Fibroblast of lung (primary cell): Measurements from ENCODE around the gene DSCAML1.

Experiments
- EZH2 ChIP-seq: IDR thresholded peaks from 2 replicates; pipeline ENCODE4 v1.5.1; 2012; ENCODE audit warnings: low read length, control low read depth, mild to moderate bottlenecking; ENCODE audit errors: missing control alignments
- TF ChIP-seq, protein P1 (sequence below), 2 donors: IDR thresholded peaks in 1 of 2; conservative IDR thresholded peaks in 1 of 2; 1 replicate in 1 of 2; 2 replicates in 1 of 2; pipeline ENCODE4 v1.5.1; 2011 to 2012; ENCODE audit warnings: low read length in 2 of 2, control low read depth in 1 of 2, inconsistent platforms in 1 of 2, low read depth in 1 of 2, mild to moderate bottlenecking in 1 of 2

DNA sequence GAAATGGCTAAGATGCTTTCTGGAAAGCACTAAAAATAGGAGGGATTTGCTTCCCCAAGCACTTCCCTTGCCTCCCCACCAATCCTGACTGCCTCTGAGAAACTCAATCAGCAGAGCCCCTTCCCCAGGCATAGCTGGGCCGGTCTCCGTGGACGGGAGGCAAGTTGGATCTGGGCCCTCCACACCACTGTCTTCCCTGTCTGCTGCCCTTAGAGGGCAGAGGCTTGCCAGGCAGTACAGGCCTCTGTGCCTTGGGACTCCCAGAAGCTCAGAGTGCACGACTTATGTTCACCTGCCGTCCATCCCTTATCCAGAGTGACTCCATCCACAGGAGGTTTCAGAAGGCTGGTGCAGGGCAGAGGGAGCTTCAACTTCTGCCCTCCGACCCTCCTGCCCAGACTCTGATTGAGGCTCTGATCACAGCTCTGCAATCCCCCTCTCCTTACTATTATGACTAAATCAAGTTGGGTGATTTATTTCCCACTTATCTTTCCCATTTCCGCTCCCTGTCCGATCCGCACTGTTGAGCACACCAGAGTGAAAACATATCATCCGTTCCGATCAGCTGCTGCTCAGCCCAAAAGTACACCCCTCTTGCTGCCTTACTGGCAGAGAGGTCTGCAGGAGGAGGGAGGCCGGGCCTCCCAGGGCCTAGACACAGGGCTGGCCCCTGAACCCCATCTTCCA lies 71.8 kb downstream of the DSCAML1 start:
- TF ChIP-seq, protein P1, sequence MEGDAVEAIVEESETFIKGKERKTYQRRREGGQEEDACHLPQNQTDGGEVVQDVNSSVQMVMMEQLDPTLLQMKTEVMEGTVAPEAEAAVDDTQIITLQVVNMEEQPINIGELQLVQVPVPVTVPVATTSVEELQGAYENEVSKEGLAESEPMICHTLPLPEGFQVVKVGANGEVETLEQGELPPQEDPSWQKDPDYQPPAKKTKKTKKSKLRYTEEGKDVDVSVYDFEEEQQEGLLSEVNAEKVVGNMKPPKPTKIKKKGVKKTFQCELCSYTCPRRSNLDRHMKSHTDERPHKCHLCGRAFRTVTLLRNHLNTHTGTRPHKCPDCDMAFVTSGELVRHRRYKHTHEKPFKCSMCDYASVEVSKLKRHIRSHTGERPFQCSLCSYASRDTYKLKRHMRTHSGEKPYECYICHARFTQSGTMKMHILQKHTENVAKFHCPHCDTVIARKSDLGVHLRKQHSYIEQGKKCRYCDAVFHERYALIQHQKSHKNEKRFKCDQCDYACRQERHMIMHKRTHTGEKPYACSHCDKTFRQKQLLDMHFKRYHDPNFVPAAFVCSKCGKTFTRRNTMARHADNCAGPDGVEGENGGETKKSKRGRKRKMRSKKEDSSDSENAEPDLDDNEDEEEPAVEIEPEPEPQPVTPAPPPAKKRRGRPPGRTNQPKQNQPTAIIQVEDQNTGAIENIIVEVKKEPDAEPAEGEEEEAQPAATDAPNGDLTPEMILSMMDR (conservative IDR thresholded peaks at IDR 0.05 in 1 of 2, IDR thresholded peaks at IDR 0.05 in 1 of 2; ENCODE audit: low read depth in 1 of 2, low read length in 2 of 2), result no peak
- TF ChIP-seq EZH2, result no peak
